OCI-LY7 (cell line): ENCODE results near the gene GABRR2. TPM values are rescaled to one million over a fixed set of nuclear protein-coding genes. Genes with fewer than 3 reads are reported as not detected.

Experiments
- BruUV-seq: library from RNA; stranded (reverse); fragments of 400-500 nt; replicated peaks from 2 replicates; lab custom pipeline; 2021; lab: Mats Ljungman, UMichigan
- CTCF ChIA-PET: fragments of 300-600 bp; sonication (Branson Sonifier 250); formaldehyde crosslinking; loops from one replicate; lab custom pipeline; 2022; ENCODE audit warnings: antibody characterized with exemption; ENCODE audit not compliant: unreplicated experiment; lab: Charles Lee
- POLR2A ChIA-PET: fragments of 300-600 bp; sonication (Branson Sonifier 250); formaldehyde crosslinking; loops from one replicate; lab custom pipeline; 2022; ENCODE audit warnings: antibody characterized with exemption; lab: Charles Lee
- DNase-seq: peaks from one replicate; pipeline ENCODE4 v3.0.0-alpha.2; 2015; ENCODE audit warnings: low spot score
- H2AFZ ChIP-seq: fragments of 200-600 bp; sonication (generic), shearing (Covaris generic); 2 replicates; pipeline ENCODE4 v1.6.1; 2014; ENCODE audit warnings: mild to moderate bottlenecking, antibody characterized with exemption, low read length, moderate library complexity
- H3K27ac ChIP-seq: fragments of 200-600 bp; sonication (generic); 2 replicates; pipeline ENCODE4 v1.5.1; 2014; ENCODE audit warnings: mixed run types, low read depth, mild to moderate bottlenecking, moderate library complexity, low read length, inconsistent platforms; ENCODE audit not compliant: poor library complexity, severe bottlenecking
- H3K36me3 ChIP-seq: fragments of 200-600 bp; sonication (generic); 2 replicates; pipeline ENCODE4 v1.6.1; 2014; ENCODE audit warnings: mild to moderate bottlenecking, antibody characterized with exemption, low read length, moderate library complexity, mixed read lengths; ENCODE audit not compliant: insufficient read depth
- H3K4me1 ChIP-seq: fragments of 200-600 bp; sonication (generic); 2 replicates; pipeline ENCODE4 v1.5.1; 2014; ENCODE audit warnings: mild to moderate bottlenecking, low read length; ENCODE audit not compliant: insufficient read depth, poor library complexity, severe bottlenecking
- H3K4me2 ChIP-seq: fragments of 200-600 bp; sonication (generic); 2 replicates; pipeline ENCODE4 v1.6.1; 2014; ENCODE audit warnings: mild to moderate bottlenecking, low read length
- H3K4me3 ChIP-seq: fragments of 200-600 bp; sonication (generic); 2 replicates; pipeline ENCODE4 v1.5.1; 2014; ENCODE audit warnings: mild to moderate bottlenecking, low read depth, low read length; ENCODE audit not compliant: poor library complexity, severe bottlenecking
- H3K79me2 ChIP-seq: fragments of 200-600 bp; sonication (generic); 2 replicates; pipeline ENCODE4 v1.6.1; 2016; ENCODE audit warnings: low read depth, mild to moderate bottlenecking, low read length, moderate library complexity, mixed read lengths; ENCODE audit not compliant: insufficient read depth
- H3K9me2 ChIP-seq: fragments of 200-600 bp; sonication (generic); 2 replicates; pipeline ENCODE4 v1.6.1; 2016; ENCODE audit warnings: mild to moderate bottlenecking, low read length, mixed read lengths; ENCODE audit not compliant: insufficient read depth
- H3K9me3 ChIP-seq: fragments of 200-600 bp; sonication (generic); 2 replicates; pipeline ENCODE4 v1.6.1; 2014; ENCODE audit warnings: mild to moderate bottlenecking, mixed run types, low read length, mixed read lengths
- H4K20me1 ChIP-seq: fragments of 200-600 bp; sonication (generic); 2 replicates; pipeline ENCODE4 v1.6.1; 2014; ENCODE audit warnings: mild to moderate bottlenecking, antibody characterized with exemption, low read length, moderate library complexity, mixed read lengths; ENCODE audit not compliant: insufficient read depth
- CTCF ChIP-seq: fragments of 200-600 bp; sonication (generic); conservative IDR thresholded peaks from 2 replicates; pipeline ENCODE4 v1.5.1; 2014; ENCODE audit warnings: mild to moderate bottlenecking, antibody characterized with exemption, low read length, moderate library complexity, mixed read lengths
- EZH2phosphoT487 ChIP-seq: fragments of 200-600 bp; sonication (generic); IDR thresholded peaks from 2 replicates; pipeline ENCODE4 v1.6.1; 2018; ENCODE audit warnings: low read depth, borderline replicate concordance, mild to moderate bottlenecking, mixed run types, antibody characterized with exemption, low read length, moderate library complexity, mixed read lengths
- intact Hi-C: fragments of 100-400 bp; cut with micrococcal nuclease; formaldehyde crosslinking; loops from one replicate; pipeline ENCODE4 v1.10.0; 2022; ENCODE audit not compliant: unreplicated experiment
- total RNA-seq, 2 experiments: library from RNA; depleted of rRNA in 1 of 2; stranded (reverse); fragments of >200 nt in 1 of 2; shearing (Covaris generic) in 1 of 2; gene quantifications; 2 replicates each; pipeline ENCODE4 v1.2.3, GENCODE V29; 2014 to 2022

Gene GABRR2
- total RNA-seq, 2 experiments from 2014 or later: 5.2 to 7.0 TPM

GRCh38 chr6:89217299-89217910 is 97.7 kb downstream of the GABRR2 start, which contains the start of gene GABRR1:
TSS of gene GABRR1 (minus strand) at chr6:89217358. CDS start at chr6:89217322, 36 bp downstream.
- DNase-seq: no peak
- no peaks in the 10 kb centered on the region for H3K36me3 ChIP-seq
- no peaks in the 10 kb centered on the region for H4K20me1 ChIP-seq
- no peaks in the 10 kb centered on the region for H3K9me3 ChIP-seq
- peaks cover 3% of the 10 kb centered on the region for H3K4me1 ChIP-seq
- no peak within 1 kb of the TSS; the same call in 1 of the 2 replicates for H2AFZ ChIP-seq
- H3K4me3 ChIP-seq: no peak within 1 kb of the TSS
- ChIA-PET POLR2A (interaction anchor here (0.5 to 1.0 kb wide), 3 partner anchors 11 to 388 kb away, joined by 3 to 4 read pairs (median 3); no protein-coding TSS in a partner anchor), CTCF (no interaction called here)
- intact Hi-C loops: no loop called here
- no peaks in the 10 kb centered on the region for H3K79me2 ChIP-seq
- H3K4me2 ChIP-seq: no peak within 1 kb of the TSS
- H3K9me2 ChIP-seq: no peaks in the 10 kb centered on the region
- H3K27ac ChIP-seq: no peak within 1 kb of the TSS
- TF ChIP-seq EZH2phosphoT487 (no peak), CTCF (no peak)
- BruUV-seq: no TSS peak

GRCh38 chr6:89216411-89216810 is 98.7 kb downstream of the GABRR2 start:
- no peak for DNase-seq
- H2AFZ ChIP-seq: no peak overlapping the region
- intact Hi-C loops: no loop called here
- TF ChIP-seq EZH2phosphoT487: no peak
- TF ChIP-seq CTCF: no peak
- no peaks in the 10 kb centered on the region for H4K20me1 ChIP-seq
- no peak overlapping the region for H3K4me3 ChIP-seq
- no peaks in the 10 kb centered on the region for H3K36me3 ChIP-seq
- ChIA-PET CTCF (no interaction called here), POLR2A (interaction anchor here (0.5 to 0.8 kb wide), 2 partner anchors 16 to 294 kb away, joined by 3 read pairs; no protein-coding TSS in a partner anchor)
- no TSS peak for BruUV-seq
- no peak overlapping the region for H3K27ac ChIP-seq
- no peaks in the 10 kb centered on the region for H3K79me2 ChIP-seq
- no peak overlapping the region for H3K4me2 ChIP-seq
- no peaks in the 10 kb centered on the region for H3K9me2 ChIP-seq
- H3K9me3 ChIP-seq: no peaks in the 10 kb centered on the region
- H3K4me1 ChIP-seq: peaks cover 3% of the 10 kb centered on the region

GRCh38 chr6:89215391-89215790 is 99.7 kb downstream of the GABRR2 start:
- Histone ChIP-seq H3K9me3 (no peaks in the 10 kb centered on the region), H3K79me2 (no peaks in the 10 kb centered on the region), H3K9me2 (no peaks in the 10 kb centered on the region), H3K27ac (no peak overlapping the region), H3K4me2 (no peak overlapping the region), H3K36me3 (no peaks in the 10 kb centered on the region), H3K4me1 (peaks cover 3% of the 10 kb centered on the region), H4K20me1 (no peaks in the 10 kb centered on the region), H2AFZ (no peak overlapping the region), H3K4me3 (no peak overlapping the region)
- ChIA-PET POLR2A (interaction anchor here (1.0 kb wide), 1 partner anchor 14 kb away, joined by 3 read pairs; no protein-coding TSS in a partner anchor), CTCF (no interaction called here)
- intact Hi-C loops: no loop called here
- no peak for DNase-seq
- no TSS peak for BruUV-seq
- TF ChIP-seq EZH2phosphoT487: no peak
- TF ChIP-seq CTCF: no peak
